Loucy (cell line): ENCODE data around the gene CAVIN3.

Experiments
- EZH2phosphoT487 ChIP-seq: fragments of 200-600 bp; IDR thresholded peaks from 2 replicates; pipeline ENCODE4 v1.6.1; 2018; ENCODE audit warnings: antibody characterized with exemption, mild to moderate bottlenecking, moderate library complexity, borderline replicate concordance
- TF ChIP-seq, protein P1 (sequence below): fragments of 200-600 bp; sonication (generic); conservative IDR thresholded peaks from 2 replicates; pipeline ENCODE4 v1.5.1; 2014; ENCODE audit warnings: mild to moderate bottlenecking, antibody characterized with exemption, low read length

DNA sequence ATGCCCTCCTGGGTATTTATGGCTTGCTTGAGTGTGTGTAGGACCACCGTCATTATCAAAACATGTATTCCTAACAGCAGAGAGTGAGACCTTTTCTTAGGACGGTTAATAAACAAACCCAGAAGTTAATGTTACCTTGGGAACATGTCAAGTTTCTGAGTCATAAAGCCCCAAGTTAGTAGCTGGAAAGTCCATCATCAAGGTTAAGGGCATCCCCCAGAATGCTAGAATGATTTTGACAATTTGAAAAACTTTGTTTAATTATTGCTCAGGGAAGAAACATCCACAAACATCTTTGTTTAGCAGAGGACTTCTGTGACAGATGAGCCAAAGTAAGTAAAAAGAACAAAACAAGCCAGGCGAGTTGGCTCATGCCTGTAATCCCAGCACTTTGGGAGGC lies 20.0 kb downstream of the CAVIN3 start:
- TF ChIP-seq, protein P1, sequence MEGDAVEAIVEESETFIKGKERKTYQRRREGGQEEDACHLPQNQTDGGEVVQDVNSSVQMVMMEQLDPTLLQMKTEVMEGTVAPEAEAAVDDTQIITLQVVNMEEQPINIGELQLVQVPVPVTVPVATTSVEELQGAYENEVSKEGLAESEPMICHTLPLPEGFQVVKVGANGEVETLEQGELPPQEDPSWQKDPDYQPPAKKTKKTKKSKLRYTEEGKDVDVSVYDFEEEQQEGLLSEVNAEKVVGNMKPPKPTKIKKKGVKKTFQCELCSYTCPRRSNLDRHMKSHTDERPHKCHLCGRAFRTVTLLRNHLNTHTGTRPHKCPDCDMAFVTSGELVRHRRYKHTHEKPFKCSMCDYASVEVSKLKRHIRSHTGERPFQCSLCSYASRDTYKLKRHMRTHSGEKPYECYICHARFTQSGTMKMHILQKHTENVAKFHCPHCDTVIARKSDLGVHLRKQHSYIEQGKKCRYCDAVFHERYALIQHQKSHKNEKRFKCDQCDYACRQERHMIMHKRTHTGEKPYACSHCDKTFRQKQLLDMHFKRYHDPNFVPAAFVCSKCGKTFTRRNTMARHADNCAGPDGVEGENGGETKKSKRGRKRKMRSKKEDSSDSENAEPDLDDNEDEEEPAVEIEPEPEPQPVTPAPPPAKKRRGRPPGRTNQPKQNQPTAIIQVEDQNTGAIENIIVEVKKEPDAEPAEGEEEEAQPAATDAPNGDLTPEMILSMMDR: no peak
- TF ChIP-seq EZH2phosphoT487: no peak
